ENCODE measurements around the gene SYT1. TPM values are rescaled to one million over a fixed set of nuclear protein-coding genes. Genes with fewer than 3 reads are reported as not detected.

The SYT1 gene
- total RNA-seq, 2 donors from 2014 or later = 1.0 to 22.7 TPM

DNA sequence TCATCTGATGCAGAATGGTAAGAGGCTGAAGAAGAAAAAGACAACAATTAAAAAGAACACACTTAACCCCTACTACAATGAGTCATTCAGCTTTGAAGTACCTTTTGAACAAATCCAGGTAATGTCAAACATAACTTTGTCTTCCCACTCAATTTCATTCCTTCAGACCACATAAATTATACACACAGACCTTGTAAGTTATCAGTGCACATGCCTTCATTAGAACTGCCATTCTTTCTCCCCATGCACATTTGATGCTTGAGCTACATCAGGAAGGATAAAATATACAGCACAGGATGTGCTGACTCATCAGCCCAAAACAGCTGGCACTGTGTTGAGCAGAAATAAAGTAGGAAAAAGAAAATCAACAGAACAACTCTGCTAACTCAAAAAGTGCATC is 579.5 kb downstream of the SYT1 start:
- H3K4me1 ChIP-seq = no peaks in the 10 kb centered on the region
- no peak overlapping the region for H3K27ac ChIP-seq
- no peaks in the 10 kb centered on the region for H3K36me3 ChIP-seq (replicated peaks in 1 of 2; ENCODE audit: insufficient read depth in 1 of 2, low read depth in 2 of 2)
- intact Hi-C loops (cut with DNase I) = no loop called here
- H3K4me3 ChIP-seq = no peak overlapping the region
- H3K9me3 ChIP-seq = no peaks in the 10 kb centered on the region
- ATAC-seq (no peak), DNase-seq (no peak)
- no peaks in the 10 kb centered on the region for H3K27me3 ChIP-seq
- TF ChIP-seq, protein P1, sequence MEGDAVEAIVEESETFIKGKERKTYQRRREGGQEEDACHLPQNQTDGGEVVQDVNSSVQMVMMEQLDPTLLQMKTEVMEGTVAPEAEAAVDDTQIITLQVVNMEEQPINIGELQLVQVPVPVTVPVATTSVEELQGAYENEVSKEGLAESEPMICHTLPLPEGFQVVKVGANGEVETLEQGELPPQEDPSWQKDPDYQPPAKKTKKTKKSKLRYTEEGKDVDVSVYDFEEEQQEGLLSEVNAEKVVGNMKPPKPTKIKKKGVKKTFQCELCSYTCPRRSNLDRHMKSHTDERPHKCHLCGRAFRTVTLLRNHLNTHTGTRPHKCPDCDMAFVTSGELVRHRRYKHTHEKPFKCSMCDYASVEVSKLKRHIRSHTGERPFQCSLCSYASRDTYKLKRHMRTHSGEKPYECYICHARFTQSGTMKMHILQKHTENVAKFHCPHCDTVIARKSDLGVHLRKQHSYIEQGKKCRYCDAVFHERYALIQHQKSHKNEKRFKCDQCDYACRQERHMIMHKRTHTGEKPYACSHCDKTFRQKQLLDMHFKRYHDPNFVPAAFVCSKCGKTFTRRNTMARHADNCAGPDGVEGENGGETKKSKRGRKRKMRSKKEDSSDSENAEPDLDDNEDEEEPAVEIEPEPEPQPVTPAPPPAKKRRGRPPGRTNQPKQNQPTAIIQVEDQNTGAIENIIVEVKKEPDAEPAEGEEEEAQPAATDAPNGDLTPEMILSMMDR (IDR thresholded peaks at IDR 0.05) = no peak
- TF ChIP-seq POLR2A (IDR thresholded peaks at IDR 0.05) = no peak

DNA sequence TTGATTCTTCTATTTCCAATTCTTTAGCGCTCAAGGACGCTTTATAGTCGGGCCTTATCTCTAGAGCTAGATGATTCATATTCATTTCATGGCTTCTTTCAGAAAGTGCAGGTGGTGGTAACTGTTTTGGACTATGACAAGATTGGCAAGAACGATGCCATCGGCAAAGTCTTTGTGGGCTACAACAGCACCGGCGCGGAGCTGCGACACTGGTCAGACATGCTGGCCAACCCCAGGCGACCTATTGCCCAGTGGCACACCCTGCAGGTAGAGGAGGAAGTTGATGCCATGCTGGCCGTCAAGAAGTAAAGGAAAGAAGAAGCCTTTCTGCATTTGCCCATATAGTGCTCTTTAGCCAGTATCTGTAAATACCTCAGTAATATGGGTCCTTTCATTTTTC is 584.2 kb downstream of the SYT1 start:
- H3K4me3 ChIP-seq = no peak overlapping the region
- H3K36me3 ChIP-seq (replicated peaks in 1 of 2; ENCODE audit: insufficient read depth in 1 of 2, low read depth in 2 of 2) = no peaks in the 10 kb centered on the region
- ATAC-seq (no peak), DNase-seq (no peak)
- intact Hi-C loops (cut with DNase I) = no loop called here
- H3K27me3 ChIP-seq = no peaks in the 10 kb centered on the region
- H3K9me3 ChIP-seq = no peaks in the 10 kb centered on the region
- no peak for TF ChIP-seq POLR2A (IDR thresholded peaks at IDR 0.05)
- TF ChIP-seq, protein P1 (IDR thresholded peaks at IDR 0.05) = no peak
- WGBS, 2 donors = 81 to 86% methylated on average over 11 of the region's 11 CpGs
- H3K27ac ChIP-seq = no peak overlapping the region
- no peaks in the 10 kb centered on the region for H3K4me1 ChIP-seq

DNA sequence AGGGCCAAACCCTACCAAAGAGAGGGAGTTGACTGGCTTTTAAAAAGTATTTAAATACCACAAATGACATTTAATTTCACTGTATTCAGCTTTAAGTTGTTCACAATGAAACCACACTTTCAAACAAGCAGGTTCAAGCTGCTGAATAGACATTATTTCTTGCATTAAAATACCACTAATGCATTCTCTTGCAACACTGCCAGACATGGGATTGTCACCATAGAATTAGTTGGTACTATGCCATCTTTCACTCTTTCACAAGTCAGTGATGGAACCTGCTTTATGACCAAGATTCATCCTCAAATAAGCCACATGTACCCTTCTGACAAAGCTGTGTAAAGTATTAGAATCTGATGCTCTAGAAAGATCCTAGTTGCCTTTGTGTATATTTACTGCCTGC is 586.8 kb downstream of the SYT1 start:
- TF ChIP-seq, protein P1 (IDR thresholded peaks at IDR 0.05) = no peak
- no peak for TF ChIP-seq POLR2A (IDR thresholded peaks at IDR 0.05)
- no peak for ATAC-seq

DNA sequence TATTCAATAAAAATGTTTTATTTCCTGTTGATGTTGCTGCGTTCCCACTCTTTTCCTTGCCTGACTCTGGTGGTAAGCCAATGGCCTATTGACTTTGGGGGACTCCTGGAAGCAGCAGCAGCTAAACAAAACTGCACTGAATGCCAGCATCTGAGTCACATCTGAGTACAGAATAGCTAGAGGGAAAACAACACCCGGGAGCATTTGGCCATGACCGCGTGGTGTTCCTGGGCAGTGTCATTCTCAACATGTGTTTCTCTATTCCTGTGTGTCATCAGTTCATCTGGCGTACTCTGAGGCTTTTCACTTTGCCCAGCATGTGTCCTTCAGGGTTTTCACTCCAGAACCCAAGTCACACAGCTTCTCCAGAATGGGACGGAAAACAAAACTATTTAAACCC is 587.4 kb downstream of the SYT1 start:
- no peaks in the 10 kb centered on the region for H3K9me3 ChIP-seq
- no peaks in the 10 kb centered on the region for H3K27me3 ChIP-seq
- DNase-seq (peak; percentile 15 to 52 (median 23)), ATAC-seq (peak; percentile 45)
- no peaks in the 10 kb centered on the region for H3K36me3 ChIP-seq (replicated peaks in 1 of 2; ENCODE audit: insufficient read depth in 1 of 2, low read depth in 2 of 2)
- 60 to 76% methylated on average over 6 of the region's 6 CpGs for WGBS, 2 donors
- no peak overlapping the region for H3K4me3 ChIP-seq
- TF ChIP-seq, protein P1 (IDR thresholded peaks at IDR 0.05) = no peak
- TF ChIP-seq POLR2A (IDR thresholded peaks at IDR 0.05) = no peak
- intact Hi-C loops (cut with DNase I) = no loop called here
- no peaks in the 10 kb centered on the region for H3K4me1 ChIP-seq
- no peak overlapping the region for H3K27ac ChIP-seq

More for the DNA sequence above, 586.8 kb downstream of the SYT1 start:
- no peaks in the 10 kb centered on the region for H3K9me3 ChIP-seq
- no peak for DNase-seq
- no peak overlapping the region for H3K4me3 ChIP-seq
- no peaks in the 10 kb centered on the region for H3K36me3 ChIP-seq (replicated peaks in 1 of 2; ENCODE audit: insufficient read depth in 1 of 2, low read depth in 2 of 2)
- intact Hi-C loops (cut with DNase I) = no loop called here
- no peaks in the 10 kb centered on the region for H3K4me1 ChIP-seq
- no peak overlapping the region for H3K27ac ChIP-seq
- no peaks in the 10 kb centered on the region for H3K27me3 ChIP-seq

DNA sequence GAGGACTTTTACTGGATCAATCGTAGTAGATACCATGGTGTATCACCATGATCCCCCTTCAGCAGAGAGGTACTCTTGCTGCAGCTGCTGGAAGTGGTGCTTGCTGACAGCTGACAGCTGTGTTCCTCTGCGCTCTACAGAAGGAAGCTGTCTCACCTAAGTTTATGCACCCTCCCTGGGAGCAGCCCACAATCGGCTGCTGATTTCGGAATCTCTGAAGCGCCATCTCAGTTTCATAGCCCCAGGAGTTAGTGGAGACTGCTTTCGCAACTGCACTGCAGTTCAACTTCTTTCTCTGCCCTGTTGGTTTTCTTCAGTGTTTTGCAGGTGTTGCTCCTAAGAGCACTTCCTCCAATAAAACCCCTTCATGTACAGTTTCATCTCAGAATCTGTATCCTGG is 588.3 kb downstream of the SYT1 start:
- intact Hi-C loops (cut with DNase I) = no loop called here
- no peaks in the 10 kb centered on the region for H3K36me3 ChIP-seq (replicated peaks in 1 of 2; ENCODE audit: insufficient read depth in 1 of 2, low read depth in 2 of 2)
- H3K9me3 ChIP-seq = no peaks in the 10 kb centered on the region
- no peaks in the 10 kb centered on the region for H3K27me3 ChIP-seq
- ATAC-seq (no peak), DNase-seq (no peak)
- WGBS, 2 donors = 88 to 93% methylated on average over 5 to 6 of the region's 6 CpGs
- H3K4me1 ChIP-seq = no peaks in the 10 kb centered on the region
- no peak overlapping the region for H3K27ac ChIP-seq
- H3K4me3 ChIP-seq = no peak overlapping the region
- no peak for TF ChIP-seq POLR2A (IDR thresholded peaks at IDR 0.05)
- TF ChIP-seq, protein P1 (IDR thresholded peaks at IDR 0.05) = no peak
